Measurements from ENCODE around the gene PLCL1. TPM values are rescaled to one million over a fixed set of nuclear protein-coding genes. Genes with fewer than 3 reads are reported as not detected.

The PLCL1 gene
- total RNA-seq, 3 donors from 2014 or later, result 6.6 to 11.3 (median 11.1) TPM

DNA sequence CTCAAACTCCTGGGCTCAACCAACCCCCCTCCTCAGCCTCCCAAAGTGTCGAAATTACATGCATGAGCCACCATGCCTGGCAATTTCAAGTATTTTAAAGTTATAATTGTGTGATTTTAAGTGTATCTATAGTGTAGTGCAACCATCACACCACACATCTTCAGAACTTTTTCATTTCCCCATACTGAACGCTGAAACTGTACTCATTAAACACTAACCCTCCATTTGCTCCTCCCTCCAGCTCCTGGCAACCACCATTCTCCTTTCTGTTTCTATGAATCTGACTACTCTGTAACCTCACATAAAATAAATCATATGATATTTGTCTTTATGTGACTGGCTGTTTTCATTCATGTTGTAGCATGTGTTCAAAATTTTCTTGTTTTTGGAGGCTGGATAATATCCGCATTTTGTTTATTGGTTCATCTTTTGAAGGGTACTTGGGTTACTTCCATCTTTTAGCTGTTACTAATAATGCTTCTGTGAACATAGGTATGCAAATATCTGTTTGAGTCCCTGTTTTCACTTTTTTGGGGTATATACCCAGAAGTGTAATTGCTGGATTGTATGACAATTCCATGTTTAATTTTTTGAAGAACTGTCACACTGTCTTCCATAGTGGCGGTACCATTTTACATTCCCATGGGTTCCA, 188.2 kb downstream of the PLCL1 start:
- DNase-seq (ENCODE audit: low spot score in 2 of 2), result no peak
- Histone ChIP-seq H3K27ac (no peak overlapping the region), H3K4me1 (no peaks in the 10 kb centered on the region), H3K9me3 (no peaks in the 10 kb centered on the region), H3K4me3 (no peak overlapping the region), H3K27me3 (no peaks in the 10 kb centered on the region), H3K36me3 (no peaks in the 10 kb centered on the region)
- TF ChIP-seq POLR2AphosphoS5 (IDR thresholded peaks at IDR 0.05) (no peak), POLR2A (IDR thresholded peaks at IDR 0.05) (no peak)
- TF ChIP-seq, protein P1, sequence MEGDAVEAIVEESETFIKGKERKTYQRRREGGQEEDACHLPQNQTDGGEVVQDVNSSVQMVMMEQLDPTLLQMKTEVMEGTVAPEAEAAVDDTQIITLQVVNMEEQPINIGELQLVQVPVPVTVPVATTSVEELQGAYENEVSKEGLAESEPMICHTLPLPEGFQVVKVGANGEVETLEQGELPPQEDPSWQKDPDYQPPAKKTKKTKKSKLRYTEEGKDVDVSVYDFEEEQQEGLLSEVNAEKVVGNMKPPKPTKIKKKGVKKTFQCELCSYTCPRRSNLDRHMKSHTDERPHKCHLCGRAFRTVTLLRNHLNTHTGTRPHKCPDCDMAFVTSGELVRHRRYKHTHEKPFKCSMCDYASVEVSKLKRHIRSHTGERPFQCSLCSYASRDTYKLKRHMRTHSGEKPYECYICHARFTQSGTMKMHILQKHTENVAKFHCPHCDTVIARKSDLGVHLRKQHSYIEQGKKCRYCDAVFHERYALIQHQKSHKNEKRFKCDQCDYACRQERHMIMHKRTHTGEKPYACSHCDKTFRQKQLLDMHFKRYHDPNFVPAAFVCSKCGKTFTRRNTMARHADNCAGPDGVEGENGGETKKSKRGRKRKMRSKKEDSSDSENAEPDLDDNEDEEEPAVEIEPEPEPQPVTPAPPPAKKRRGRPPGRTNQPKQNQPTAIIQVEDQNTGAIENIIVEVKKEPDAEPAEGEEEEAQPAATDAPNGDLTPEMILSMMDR (IDR thresholded peaks at IDR 0.05), result no peak
- intact Hi-C loops (cut with DNase I; ENCODE audit: low total_unique reads), result no loop called here

DNA sequence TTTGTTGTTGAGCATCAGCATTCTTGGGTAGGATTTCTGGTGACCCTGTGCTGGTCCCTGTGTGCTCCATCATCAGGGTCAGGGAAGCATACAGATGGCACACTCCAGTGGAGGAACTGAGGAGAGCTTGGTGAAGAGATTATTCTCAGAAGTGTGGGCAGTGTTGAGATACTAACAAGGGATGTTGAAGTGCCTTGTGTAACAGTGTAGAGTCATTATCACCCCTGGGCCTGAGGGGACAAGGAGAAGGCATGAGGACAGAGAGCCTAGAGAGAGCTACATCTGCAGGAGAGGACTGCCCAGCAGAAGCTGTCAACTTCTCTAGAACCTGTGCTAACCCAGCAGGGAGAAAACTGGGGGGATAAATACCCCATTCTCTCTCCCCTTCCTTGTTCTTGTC, 189.0 kb downstream of the PLCL1 start:
- Histone ChIP-seq H3K4me3 (no peak overlapping the region), H3K4me1 (no peaks in the 10 kb centered on the region), H3K27me3 (no peaks in the 10 kb centered on the region), H3K36me3 (no peaks in the 10 kb centered on the region), H3K27ac (no peak overlapping the region), H3K9me3 (no peaks in the 10 kb centered on the region)
- DNase-seq (ENCODE audit: low spot score in 2 of 2), result no peak
- TF ChIP-seq, protein P1 (IDR thresholded peaks at IDR 0.05), result no peak
- no peak for TF ChIP-seq POLR2A (IDR thresholded peaks at IDR 0.05)
- TF ChIP-seq POLR2AphosphoS5 (IDR thresholded peaks at IDR 0.05), result no peak
- intact Hi-C loops (cut with DNase I; ENCODE audit: low total_unique reads), result no loop called here

DNA sequence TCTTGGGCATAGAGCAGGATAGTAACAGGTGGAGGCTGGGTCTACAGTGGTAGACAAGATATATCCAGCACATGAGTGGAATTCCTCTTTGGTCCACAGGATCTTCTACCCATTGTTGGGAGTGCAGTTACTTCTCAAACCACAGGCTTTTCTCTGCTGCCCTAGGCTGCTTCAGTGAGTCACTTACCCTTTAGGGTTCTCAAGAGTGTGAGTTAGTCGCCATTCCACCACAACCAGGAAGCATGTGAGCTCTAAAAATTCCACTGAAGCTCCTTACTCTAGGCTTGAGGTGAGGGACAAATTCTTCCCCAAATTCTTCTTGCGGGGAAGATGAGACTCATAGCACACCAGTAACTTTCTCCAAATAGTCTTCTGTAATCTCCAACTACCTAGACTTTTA, 189.4 kb downstream of the PLCL1 start:
- Histone ChIP-seq H3K9me3 (no peaks in the 10 kb centered on the region), H3K27me3 (no peaks in the 10 kb centered on the region), H3K4me3 (no peak overlapping the region), H3K36me3 (no peaks in the 10 kb centered on the region), H3K4me1 (no peaks in the 10 kb centered on the region), H3K27ac (no peak overlapping the region)
- no peak for TF ChIP-seq POLR2AphosphoS5 (IDR thresholded peaks at IDR 0.05)
- TF ChIP-seq POLR2A (IDR thresholded peaks at IDR 0.05), result no peak
- TF ChIP-seq, protein P1 (IDR thresholded peaks at IDR 0.05), result no peak
- no peak for DNase-seq (ENCODE audit: low spot score in 2 of 2)
- intact Hi-C loops (cut with DNase I; ENCODE audit: low total_unique reads), result no loop called here

DNA sequence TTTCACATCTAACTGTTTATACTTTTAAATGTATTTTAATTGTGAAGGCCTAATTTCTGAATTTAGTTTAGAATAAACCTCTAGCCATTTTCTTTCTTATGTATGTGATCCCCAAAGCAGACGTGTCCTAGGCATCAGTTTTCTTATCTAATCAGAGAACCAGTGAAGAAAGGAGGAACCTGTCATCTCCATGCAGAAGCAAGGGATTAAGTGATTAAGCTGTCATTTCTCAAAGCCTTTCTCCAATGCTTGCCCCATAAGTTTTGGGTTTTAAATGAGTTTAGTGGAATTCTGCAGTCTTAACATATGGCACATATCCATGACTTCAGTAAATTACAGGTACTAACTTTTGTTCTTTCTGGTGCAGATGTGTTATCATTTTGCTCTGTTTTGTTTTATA, 190.4 kb downstream of the PLCL1 start:
- intact Hi-C loops (cut with DNase I; ENCODE audit: low total_unique reads), result no loop called here
- Histone ChIP-seq H3K9me3 (no peaks in the 10 kb centered on the region), H3K36me3 (no peaks in the 10 kb centered on the region), H3K27ac (no peak overlapping the region), H3K4me3 (no peak overlapping the region), H3K4me1 (no peaks in the 10 kb centered on the region), H3K27me3 (no peaks in the 10 kb centered on the region)
- no peak for TF ChIP-seq POLR2A (IDR thresholded peaks at IDR 0.05)
- TF ChIP-seq, protein P1 (IDR thresholded peaks at IDR 0.05), result no peak
- TF ChIP-seq POLR2AphosphoS5 (IDR thresholded peaks at IDR 0.05), result no peak
- DNase-seq (ENCODE audit: low spot score in 2 of 2), result no peak

DNA sequence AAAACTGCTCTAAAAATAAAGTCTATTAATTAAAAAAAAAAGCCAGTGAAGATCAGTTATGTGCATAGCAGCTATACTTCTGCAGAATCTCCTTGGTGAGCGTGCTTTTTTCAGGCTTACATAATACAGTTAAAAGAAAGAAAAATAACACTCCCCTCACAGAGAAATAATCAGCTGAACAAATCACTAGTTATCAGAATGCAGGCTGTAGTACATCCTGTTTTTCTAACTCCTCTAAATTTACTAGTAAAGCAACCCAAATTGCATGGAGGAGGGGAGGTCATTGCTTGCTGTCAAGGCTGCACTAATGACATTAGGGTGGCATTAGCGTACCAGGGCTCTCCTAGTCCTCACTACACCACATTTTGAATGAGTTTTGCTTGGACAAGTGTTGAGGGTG, 192.2 kb downstream of the PLCL1 start:
- H3K4me1 ChIP-seq, result no peaks in the 10 kb centered on the region
- DNase-seq (ENCODE audit: low spot score in 2 of 2), result no peak
- no peak overlapping the region for H3K4me3 ChIP-seq
- no peaks in the 10 kb centered on the region for H3K9me3 ChIP-seq
- TF ChIP-seq POLR2AphosphoS5 (IDR thresholded peaks at IDR 0.05) (no peak), POLR2A (IDR thresholded peaks at IDR 0.05) (no peak)
- TF ChIP-seq, protein P1 (IDR thresholded peaks at IDR 0.05), result no peak
- H3K27me3 ChIP-seq, result no peaks in the 10 kb centered on the region
- no peak overlapping the region for H3K27ac ChIP-seq
- intact Hi-C loops (cut with DNase I; ENCODE audit: low total_unique reads), result no loop called here
- H3K36me3 ChIP-seq, result no peaks in the 10 kb centered on the region

Data from breast epithelium (tissue), 4 donors.